DLD1 (cell line): ENCODE data around the gene SMIM14.
"Not testable (repeated sequence)": the region's sequence is repeated elsewhere in the genome, so short reads cannot be mapped to it uniquely, and the experiment has no call there.

Experiments used
- in situ Hi-C: cut with HindIII; loops from 2 replicates; pipeline ENCODE4 v1.10.0; 2017; ENCODE audit warnings: low sequenced_read_pairs

SMIM14 gene

DNA sequence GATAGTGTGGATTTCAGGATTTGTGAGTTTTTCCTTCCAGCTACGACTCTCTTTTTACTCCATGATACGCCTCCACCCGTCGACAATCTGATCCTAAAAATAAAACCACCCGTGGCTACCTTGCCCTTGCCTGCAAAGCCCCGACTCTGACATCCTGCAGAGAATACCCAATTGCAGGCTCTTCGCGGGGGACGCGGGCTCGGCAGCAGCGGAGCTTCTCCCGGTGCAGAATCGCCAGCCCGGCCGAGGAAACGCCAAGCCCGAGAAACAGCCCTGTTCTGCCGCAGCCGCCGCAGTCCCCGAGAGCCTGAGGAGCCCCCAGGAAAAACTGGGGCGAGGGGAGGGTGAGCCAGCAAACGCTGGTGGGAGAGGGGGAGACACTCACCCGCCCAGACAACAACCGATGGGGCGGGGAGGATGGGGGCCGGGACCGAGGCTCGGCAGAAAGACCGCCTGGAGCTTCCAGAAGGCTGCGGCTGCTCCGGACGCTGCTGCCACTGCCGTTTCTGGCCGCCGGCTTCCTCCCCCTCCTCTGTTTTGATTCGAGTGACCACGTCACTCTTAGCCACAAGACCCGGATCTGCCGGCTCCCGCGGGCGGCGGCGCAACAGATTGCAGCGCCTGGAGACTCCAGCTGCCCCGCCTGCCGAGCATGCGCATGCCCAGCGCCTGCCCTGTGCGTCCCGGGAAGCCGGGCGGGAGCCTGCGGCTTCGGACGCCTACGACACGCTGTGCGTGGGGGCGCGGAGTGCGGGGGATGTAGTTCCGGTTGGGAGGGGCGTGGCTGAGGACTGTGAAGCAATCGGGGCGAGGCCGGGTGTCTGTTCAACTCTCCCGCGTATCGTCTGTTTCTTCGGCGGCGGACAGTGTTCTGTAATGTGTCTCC, at the start of gene SMIM14:
Gene SMIM14, minus strand, starts transcription at position 512 of the 886 bp plus-strand sequence. CDS start 33,720 bp downstream, outside the sequence.
- in situ Hi-C loops = no loop called here

DNA sequence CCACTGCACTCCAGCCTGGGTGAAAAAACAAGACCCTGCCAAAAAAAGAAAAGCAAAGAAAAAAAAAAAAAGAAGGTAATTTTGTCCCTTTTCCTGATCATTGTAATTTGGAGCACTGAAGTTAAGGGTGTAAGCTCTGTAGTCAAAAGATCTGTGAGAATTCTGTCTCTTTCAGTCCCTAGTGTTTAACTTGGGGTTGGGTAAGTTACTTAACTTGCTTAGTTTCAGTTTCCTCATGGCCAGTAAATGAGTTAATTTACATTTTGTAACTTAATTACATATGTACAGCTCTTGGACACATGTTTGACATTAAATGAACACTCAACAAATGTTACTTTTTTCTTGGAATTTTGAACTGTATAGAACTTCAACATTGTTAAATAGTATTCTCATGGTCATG, 48.3 kb upstream of the SMIM14 start:
- in situ Hi-C loops = no loop called here

DNA sequence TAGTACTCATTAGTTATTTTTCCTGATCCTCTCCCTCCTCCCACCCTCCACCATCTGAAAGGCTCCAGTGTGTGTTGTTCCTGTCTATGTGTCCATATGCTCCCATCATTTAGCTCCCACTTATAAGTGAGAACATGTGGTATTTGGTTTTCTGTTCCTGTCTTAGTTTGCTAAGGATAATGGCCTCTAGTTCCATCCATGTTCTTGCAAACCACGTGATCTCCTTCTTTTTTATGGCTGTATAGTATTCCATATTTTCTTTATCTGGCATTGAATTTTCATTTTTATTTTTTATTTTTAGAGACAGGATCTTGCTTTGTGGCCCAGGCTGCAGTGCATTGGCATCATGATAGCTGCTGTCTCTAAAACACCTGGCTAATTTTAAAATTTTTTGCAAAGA, 47.3 kb upstream of the SMIM14 start:
- in situ Hi-C loops = no loop called here

DNA sequence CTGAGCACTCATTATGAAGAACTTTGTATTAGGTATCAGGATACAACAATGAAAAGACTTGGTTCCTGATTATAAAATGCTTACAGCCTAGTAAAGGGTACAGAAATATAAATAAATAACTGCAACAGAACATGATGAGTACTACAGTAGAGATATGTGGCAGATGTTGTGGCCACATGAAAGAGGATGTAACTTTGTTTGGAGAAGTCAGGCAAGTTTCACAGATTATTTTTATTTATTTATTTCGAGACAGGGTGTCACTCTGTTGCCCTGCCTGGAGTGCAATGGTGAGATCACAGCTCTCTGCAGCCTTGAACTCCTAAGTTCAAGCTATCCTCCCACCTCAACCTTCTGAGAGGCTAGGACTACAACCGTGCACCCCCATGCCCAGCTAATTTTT, 43.5 kb upstream of the SMIM14 start:
- in situ Hi-C loops = no loop called here

DNA sequence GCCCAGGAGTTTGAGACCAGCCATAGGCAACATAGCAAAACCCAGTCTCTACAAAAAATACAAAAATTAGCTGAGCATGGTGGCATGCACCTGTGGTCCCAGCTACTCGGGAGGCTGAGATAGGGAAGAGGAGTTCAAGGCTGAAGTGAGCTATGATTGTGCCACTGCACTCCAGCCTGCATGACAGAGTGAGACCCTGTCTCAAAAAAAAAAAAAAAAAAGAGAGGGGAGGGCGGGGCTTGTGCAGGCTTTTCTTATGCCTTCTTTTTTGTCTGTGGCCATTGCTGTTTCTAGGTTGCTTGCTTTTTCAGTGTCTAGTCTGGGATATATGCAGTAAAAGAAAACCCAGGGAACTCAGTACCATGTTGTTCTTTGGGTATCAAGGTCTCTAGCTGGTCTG, 42.3 kb upstream of the SMIM14 start:
- in situ Hi-C loops = not testable (repeated sequence)

DNA sequence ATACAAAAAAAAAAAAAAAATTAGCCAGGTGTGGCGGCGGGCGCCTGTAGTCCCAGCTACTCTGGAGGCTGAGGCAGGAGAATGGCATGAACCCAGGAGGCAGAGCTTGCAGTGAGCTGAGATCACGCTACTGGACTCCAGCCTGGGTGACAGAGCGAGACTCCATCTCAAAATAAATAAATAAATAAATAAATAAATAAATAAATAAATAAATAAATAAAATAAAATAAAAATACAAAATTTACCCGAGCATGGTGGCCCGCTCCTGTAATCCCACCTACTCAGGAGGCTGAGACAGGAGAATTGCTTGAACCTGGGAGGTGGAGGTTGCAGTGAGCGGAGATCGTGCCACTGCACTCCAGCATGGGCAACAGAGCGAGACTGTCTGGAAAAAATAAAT, 37.0 kb upstream of the SMIM14 start:
- in situ Hi-C loops = not testable (repeated sequence)

DNA sequence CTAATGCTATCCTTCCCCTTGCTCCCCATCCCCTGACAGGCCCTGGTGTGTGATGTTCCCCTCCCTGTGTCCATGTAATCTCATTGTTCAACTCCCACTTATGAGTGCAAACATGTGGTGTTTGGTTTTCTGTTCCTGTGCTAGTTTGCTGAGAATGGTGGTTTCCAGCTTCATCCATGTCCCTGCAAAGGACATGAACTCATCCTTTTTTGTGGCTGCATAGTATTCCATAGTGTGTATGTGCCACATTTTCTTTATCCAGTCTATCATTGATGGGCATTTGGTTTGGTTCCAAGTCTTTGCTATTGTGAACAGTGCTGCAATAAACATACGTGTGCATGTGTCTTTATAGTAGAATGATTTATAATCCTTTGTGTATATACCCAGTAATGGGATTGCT, 31.6 kb upstream of the SMIM14 start:
- in situ Hi-C loops = not testable (repeated sequence)

DNA sequence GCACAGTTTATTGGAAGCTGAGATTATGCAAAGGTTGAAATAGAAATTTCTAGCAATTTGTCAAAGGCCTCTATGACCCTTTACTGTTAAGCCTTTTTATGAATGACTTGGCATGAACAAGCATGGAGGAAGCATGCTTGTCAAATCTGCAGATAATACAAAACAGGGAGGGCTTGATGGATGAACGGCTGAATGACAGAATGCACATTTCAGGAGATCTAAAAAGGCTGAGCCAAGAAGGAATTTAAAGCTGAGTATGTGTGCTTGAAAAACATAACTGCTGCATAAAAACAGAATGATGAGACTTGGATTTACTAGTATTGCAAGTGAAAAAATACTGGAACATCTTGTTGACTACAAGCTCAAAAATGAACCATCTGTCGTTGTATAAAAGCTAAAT, 30.2 kb upstream of the SMIM14 start:
- in situ Hi-C loops = no loop called here

DNA sequence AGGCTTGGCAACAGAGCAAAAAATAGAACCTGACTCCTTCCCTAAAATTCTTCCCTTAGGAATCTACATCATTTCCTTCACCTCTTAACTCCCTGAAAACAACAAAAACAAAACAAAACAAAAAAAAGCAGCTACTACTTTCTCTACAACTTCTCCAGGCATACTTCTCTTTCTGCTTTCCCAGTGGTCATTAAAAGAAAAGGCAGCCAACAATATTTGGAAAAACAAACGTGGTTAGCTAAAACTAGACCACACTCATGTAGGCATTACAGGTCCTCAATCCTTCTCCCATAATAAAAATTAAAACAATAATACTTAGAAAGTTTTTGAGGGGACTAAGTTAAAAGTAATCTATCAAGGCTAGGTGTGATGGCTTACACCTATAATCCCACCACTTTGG, 29.0 kb upstream of the SMIM14 start:
- in situ Hi-C loops = no loop called here

DNA sequence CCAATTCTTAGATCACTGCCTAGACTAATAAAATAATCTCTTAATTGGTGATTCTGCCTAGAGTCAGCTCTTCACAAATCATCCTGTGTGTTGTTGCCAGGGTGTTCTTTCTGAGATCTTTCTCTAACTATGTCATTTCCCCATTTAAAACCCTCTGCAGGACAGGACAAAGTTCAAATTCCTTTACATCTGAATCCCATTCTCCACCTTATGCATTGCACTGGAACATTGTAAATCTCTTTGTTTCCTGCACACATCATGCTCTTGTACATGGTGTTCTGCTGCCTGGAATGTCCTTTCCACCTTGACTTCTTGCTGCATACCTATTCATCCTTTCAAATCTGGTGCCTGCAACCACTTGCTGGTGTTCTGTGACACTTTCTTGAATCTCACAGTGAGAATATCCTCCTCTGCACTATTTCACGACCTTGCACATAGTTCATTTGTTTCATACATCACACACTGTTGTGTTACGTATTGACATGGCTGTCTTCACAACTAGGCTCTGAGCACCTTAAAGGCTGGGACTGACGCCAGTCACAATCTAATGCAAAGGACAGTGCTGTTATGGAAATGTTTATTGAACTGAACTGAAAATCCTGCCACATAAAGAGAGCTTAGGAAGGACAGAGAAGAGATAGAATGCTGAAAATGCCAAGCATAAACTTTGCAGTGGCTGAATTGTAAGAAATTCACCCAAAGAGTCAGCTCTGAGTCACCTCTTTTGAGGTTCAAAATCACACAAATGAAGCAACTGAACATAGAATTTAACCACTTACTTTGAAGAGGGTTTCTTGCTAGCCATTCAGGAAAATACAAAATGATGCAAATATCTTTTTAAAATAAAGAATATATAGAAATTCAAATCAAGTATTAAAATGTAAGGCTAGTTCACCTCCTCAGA, 26.4 kb upstream of the SMIM14 start:
- in situ Hi-C loops = no loop called here

DNA sequence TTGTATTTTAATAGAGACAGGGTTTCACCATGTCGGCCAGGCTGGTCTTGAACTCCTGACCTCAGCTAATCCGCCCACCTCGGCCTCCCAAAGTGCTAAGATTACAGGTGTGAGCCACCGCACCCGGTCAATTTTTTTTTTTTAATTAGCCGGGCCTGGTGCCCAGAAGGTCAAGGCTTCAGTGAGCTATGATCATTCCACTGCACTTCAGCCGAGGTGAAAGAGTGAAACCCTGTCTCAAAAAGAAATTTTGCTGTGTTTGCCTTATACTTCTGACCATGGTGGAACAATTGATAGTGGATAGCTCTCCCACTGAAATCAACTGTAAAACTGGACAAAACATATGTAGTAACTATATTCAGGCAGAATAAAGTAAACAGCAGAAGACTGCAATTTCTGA, 24.0 kb upstream of the SMIM14 start:
- in situ Hi-C loops = no loop called here

DNA sequence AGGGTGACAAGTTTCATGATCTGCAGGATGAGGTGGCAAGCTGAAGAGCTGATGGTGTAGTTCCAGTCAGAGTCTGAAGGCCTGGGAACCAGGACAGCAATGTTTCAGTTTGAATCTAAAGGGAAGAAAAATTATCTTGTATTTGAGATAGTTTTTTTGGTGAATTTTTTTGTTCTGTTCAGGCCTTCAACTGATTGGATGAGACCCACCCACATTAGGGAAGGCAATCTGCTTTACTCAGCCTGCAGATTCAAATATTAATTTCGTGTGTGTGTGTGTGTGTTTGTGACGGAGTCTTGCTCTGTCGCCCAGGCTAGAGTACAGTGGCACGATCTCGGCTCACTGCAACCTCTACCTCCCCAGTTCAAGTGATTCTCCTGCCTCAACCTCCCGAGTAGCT, 22.1 kb upstream of the SMIM14 start:
- in situ Hi-C loops = no loop called here

DNA sequence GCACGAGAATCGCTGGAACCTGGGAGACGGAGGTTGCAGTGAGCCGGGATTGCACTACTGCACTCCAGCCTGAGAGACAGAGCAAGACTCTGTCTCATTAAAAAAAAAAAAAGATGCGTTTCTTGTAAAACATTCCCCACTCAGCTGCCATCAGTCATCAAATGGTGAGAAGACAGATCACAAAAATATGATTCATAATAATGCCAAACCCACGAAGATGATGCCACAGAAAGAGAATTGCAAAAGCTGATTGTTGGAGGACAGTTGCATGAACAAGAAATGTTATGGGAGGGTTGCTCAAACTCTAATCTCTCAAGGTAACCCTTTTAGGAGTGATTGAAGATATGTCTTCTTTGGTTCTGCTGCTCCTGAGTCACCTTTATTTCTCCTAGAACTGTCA, 21.4 kb upstream of the SMIM14 start:
- in situ Hi-C loops = no loop called here

DNA sequence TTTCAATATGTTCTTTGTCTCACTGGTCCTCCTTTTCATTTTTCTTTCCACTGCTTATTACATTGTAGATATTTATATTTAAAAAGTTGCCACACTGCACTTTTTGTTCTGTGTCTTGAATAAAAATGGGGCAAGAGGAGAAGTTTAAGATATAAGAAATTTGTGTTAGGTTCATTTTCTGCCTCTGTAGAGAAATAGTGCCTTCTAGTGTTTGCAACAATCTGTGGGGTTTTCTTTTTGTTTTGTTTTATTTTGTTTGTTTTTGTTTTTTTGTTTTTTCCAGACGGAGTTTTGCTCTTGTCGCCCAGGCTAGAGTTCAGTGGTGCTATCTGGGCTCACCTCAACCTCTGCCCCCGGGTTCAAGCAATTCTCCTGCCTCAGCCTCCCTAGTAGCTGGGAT, 20.1 kb upstream of the SMIM14 start:
- in situ Hi-C loops = no loop called here

DNA sequence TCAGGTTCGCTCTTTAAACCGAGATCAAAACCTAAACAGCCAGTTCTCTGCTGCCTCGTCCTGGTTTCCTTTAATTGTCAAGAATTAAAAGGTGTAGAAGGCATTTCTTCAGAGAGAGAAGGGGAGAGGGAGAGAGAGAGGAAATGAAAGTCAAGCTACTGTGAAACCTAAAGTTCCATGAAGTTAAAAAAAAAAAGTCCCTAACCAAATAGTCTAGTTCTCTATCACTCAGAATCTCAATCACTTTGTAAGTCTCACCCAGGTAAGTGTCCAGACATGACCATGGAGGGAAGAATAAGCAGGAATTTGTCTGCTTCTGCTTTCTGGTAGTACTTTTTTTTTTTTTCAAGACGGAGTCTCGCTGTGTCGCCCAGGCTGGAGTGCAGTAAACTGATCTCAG, 18.8 kb upstream of the SMIM14 start:
- in situ Hi-C loops = no loop called here

DNA sequence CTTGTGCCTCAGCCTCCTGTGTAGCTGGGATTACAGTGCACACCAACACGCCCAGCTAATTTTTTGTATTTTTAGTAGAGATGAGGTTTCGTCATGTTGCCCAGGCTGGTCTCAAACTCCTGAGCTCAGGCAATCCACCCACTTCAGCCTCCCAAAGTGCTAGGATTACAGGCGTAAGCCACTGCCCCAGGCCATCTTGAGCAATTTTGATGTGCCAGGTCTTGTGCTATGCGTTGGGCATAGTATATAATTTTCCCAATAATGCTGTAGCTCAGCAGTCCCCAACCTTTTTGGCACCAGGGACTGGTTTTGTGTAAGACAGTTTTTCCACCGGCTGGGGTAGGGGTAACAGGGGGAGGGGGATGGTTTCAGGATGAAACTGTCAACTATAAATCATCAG, 18.0 kb upstream of the SMIM14 start:
- in situ Hi-C loops = not testable (repeated sequence)

DNA sequence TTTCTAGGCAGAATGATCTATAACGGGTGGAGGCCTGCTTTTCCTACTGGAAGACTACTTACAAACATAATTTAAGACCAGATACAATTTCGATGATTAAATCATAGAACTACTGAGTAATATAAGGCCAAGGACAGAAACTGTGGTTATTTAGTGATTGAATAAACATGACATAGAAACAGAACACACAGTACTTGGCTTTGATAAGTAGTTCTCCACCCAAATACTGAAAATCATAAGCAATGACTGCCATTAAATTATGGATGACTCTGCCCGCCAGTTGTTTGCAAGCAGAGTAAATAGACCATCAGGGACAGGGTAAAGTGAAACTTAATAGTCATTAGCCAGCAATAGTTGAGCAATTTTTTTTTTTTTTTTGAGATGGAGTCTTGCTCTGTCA, 17.2 kb upstream of the SMIM14 start:
- in situ Hi-C loops = no loop called here

DNA sequence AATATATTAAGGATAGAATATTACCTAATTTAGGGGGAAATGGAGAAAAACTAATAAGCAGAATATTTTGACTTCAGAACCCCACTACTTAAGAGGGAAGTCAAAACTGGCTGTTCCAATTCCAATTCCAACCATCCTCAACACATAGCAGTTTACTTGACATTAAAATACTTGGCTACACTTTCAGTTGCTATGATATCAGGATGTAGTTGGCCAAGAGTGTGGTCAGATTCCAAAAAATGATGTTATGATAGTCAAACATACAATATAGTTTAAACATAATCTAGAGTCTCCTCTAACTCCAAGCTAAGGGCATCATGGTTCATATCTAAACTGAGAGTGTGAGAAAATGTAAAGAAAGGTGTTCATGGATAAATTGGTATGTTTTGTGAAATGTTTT, 16.5 kb upstream of the SMIM14 start:
- in situ Hi-C loops = no loop called here

DNA sequence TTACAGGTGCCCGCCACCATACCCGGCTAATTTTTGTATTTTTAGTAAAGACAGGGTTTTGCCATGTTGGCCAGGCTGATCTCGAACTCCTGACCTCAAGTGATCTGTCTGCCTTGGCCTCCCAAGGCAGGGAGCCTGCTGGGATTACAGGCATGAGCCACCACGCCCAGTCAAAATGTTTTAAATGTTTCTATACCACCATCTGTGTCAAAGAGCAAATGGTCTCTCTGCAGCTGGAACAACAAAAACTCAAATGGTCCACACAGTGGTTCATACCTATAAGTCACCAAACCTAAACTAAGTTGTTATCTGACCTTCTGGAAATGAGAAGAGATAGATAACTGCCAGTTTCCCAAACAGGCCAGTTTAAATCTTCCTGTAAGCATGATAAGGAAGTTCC, 12.9 kb upstream of the SMIM14 start:
- in situ Hi-C loops = not testable (repeated sequence)

DNA sequence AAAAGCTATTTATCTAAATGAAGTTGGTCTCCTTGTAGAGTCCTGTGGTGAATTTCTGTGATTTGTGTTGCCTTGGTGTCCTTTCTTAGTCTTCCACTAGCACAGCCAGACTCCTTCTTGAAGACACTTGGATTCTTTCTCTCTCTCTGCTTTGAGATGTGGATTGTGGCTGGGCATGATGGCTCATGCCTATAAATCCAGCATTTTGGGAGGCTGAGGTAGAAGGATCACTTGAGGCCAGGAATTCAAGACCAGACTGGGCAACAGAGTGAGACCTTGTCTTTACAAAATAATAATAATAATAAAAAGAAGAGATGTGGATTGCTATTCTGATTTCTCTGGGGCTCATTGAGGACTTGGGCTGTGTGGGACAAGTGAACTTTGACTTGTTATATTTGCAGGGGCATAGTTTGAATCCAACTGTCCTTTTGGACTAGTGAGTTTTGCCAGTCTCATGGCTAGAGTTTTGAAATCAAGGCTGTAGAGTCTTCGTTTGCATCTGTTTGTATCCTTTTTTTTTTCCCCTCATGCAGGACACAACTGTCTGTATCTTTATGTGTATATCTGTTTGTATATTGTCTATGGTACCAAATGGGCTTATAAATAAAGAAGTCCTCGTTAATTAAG, 11.1 kb upstream of the SMIM14 start:
- in situ Hi-C loops = no loop called here

DNA sequence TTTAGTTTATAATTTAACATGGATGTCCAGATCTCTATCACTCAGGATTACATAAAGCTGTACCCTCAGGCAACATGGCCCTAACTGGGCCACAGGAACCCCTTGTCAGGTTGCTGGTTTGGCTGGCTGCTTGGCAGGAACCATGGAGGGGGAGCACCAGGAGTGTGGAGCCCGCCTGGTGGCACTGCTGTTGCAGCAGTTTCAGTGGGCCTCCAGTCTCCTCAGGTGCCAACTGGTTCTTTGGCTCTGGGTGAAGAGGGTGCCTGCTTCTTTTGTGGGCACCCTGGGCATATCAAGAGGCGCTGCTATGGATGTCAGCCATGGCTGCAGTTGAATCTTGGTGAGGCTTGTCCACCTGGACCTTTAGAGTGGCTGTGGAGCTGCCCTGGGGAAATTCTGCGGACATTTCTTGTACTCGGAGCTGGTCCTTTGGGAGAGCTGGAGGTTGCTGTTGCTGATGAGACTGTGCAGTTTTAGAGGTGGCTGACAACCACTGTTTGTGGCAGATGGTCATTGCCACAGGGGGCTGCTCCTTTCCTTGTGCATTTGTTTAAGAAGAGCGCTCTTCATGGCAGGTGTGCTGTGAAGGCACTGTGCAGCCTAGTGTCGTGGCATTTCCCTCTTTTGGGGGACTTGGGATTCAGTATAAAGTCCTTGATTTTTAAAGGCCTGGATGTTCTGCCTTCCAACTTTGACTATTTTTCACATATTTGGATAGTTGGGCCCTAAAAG, 10.3 kb upstream of the SMIM14 start:
- in situ Hi-C loops = no loop called here
